ENCODE measurements around the gene SACM1L.
A peak's percentile ranks its signal among the peaks of the same experiment; 100 is the strongest.

Gene SACM1L

DNA sequence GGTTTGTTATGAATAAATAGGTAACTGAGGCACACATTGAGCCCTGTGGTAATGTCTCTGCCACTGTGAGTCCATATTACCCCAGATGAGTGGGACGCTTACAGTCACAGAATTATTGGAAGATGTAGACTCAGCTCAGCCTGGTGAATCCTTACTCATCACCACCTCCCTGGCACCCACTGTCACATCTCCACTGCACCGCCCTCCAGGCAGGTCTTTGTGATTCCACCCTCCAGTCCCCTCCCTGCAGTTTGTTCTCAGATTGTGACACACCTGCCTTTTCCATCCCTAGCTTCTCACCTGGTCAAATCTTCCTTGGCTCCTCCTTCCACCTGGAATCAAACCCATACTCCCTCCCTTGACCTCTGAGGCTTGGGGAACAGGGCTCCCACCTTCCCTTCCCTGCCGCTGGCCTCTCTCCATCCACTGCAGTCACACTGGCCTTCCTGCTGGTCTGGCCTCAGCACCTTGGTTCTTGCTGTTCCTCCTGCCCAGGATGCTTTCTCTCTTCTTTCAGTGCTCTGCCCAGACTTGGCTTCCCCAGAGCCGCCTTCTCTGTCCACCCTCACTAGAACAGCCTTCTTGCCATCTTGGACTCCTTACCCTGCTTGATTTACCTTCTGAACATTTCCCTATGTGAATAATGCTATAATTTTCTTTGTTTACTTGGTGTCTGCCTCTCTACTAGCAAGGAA is 97.8 kb downstream of the SACM1L start:
- DNase-seq (ENCODE audit: low read depth), result no peak

DNA sequence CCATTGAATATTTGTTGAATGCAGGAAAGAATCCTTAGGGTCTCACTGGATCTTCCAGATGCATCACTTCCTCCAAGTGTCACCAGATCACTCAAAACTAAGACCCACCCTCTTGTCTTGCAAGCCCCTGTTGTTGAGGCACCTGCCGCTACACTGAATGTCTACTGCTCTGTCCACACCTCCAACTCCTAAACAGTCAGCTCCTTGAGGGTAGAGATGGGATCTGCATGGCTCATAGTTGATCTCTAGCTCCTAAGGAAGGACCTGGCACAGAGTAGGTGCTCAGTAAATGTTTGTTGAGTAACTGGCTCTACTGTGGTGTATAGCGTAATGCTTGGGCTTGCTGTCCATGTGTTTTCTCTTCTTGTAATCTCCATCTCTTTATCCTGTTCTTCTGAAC is 98.4 kb downstream of the SACM1L start:
- no peak for DNase-seq (ENCODE audit: low read depth)

- DNase-seq (ENCODE audit: low read depth), result no peak
These were observed 100.1 kb downstream of the SACM1L start for GRCh38 chr3:45789235-45789812.

GRCh38 chr3:45790596-45790995 is 101.4 kb downstream of the SACM1L start:
- no peak for DNase-seq (ENCODE audit: low read depth)

- DNase-seq (ENCODE audit: low read depth), result no peak
These were observed 102.8 kb downstream of the SACM1L start for GRCh38 chr3:45792036-45792435.

- DNase-seq (ENCODE audit: low read depth), result no peak
These were observed 103.4 kb downstream of the SACM1L start for GRCh38 chr3:45792516-45793172.

DNA sequence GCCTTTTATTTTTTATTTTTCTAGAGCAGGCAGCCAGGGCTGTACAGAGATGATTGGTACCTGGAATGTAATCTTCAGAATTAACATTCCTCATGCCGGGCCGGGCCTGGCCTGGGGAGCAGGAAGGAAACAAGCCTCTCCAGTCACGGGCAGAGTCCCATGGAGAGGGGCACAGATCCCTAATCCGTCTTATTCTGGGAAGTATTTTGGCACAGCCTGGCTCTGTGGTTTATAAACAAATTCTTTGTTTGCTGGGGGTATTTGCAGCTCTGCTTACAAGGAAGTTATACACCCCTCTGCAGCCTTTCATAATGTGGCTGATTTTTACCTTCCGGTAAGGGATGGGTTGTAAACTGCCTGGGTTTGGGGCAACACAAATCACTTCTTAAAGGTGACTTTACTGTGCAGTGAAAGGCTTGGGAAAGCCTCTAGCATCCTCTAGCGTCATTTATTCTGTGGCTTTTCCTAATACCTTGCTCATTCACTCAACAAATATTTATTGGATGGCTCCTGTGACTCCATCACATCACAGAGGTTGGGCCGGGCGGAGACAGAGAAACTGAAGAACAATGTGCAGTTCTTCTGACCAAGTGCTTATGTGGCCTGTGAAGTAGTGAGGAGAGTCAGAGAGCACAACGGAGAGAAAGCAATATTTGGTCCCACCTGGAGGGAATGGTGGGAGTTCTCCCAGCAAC is 104.4 kb downstream of the SACM1L start:
- DNase-seq (ENCODE audit: low read depth), result peak; percentile 14

DNA sequence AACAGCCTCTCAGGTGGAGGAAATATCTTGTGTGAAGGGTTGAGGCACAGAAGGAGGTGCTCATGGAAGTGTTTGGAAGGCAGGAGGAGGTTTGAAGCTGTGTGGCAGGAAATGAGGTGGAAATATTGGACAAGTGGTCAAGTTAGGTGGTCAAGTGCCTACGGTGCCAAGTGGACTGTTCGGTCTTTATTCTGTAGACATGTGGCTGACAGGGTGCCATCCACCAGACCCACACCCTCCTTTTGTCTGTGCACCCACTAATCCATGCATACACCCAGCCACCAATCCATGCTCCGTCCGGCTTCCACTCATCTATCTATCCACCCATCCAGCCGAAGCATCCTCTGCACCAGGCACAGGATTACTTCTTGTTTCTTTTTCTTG is 105.0 kb downstream of the SACM1L start:
- DNase-seq (ENCODE audit: low read depth), result no peak

- DNase-seq (ENCODE audit: low read depth), result no peak
These were observed 105.5 kb downstream of the SACM1L start for GRCh38 chr3:45794660-45795059.
